ENCODE results near the gene BORCS8.

DNA sequence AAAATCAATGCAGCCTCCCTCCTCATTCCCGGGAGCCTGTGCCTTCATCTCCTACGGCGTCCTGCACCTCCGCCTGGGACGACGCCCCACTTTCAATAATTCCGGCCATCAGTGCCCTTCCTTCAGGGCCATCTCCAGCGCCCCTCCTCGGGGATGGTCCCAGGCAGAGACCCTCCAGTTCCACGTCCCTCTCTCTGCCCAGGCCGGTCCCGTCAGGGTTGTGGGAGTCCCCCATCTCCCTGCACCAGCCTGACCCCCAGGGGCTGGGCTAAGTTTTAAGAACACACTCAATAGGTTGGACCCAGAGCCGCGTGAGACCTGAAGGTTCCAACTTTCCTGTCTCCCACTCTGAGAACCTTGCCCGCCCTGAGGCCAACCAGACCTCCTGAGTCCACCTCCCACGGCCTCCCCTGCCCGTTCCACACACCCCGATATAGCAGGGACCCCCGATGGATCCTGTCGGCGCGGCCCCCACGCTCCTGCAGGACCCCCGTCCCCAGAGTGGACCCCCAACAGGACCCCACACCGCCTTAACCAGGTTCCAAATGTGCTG is 54.3 kb downstream of the BORCS8 start:
- TF ChIP-seq, protein P1, sequence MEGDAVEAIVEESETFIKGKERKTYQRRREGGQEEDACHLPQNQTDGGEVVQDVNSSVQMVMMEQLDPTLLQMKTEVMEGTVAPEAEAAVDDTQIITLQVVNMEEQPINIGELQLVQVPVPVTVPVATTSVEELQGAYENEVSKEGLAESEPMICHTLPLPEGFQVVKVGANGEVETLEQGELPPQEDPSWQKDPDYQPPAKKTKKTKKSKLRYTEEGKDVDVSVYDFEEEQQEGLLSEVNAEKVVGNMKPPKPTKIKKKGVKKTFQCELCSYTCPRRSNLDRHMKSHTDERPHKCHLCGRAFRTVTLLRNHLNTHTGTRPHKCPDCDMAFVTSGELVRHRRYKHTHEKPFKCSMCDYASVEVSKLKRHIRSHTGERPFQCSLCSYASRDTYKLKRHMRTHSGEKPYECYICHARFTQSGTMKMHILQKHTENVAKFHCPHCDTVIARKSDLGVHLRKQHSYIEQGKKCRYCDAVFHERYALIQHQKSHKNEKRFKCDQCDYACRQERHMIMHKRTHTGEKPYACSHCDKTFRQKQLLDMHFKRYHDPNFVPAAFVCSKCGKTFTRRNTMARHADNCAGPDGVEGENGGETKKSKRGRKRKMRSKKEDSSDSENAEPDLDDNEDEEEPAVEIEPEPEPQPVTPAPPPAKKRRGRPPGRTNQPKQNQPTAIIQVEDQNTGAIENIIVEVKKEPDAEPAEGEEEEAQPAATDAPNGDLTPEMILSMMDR (IDR thresholded peaks at IDR 0.05): no peak
- TF ChIP-seq EP300 (IDR thresholded peaks at IDR 0.05) (no peak), POLR2AphosphoS5 (IDR thresholded peaks at IDR 0.05) (no peak), POLR2A (IDR thresholded peaks at IDR 0.05) (no peak)

Measured in gastroesophageal sphincter (tissue), 3 donors.